Testis (tissue), 2 donors: Measurements from ENCODE around the gene ITPKA.

Experiments used
- POLR2A ChIP-seq: fragments of 450-650 bp; IDR thresholded peaks from one replicate; pipeline ENCODE4 v1.6.1; 2017; ENCODE audit warnings: antibody characterized with exemption, mild to moderate bottlenecking, moderate library complexity
- TF ChIP-seq, protein P1 (sequence below), 3 experiments: fragments of 450-650 bp in 2 of 3; fragments of 200-600 bp in 1 of 3; sonication (generic) in 1 of 3; IDR thresholded peaks; one replicate each; pipeline ENCODE4 v1.5.1; 2016 to 2019; ENCODE audit warnings: antibody characterized with exemption in 3 of 3, mild to moderate bottlenecking in 2 of 3, moderate library complexity in 1 of 3

DNA sequence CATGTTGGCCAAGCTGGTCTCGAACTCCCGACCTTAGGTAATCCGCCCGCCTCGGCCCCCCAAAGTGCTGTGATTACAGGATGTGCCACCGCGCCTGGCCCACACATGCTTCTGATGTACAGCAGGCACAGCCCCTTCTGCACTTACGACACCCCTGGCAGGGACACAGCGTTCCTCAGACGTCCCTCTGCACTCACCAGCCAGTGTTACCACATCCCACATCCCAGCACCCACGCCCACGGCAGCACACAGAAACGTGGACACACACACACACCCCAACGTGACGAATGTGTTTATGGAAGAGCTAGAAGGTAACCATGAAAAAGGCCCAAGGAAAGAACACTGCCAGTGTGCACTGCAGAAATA is 51.0 kb downstream of the ITPKA start:
- TF ChIP-seq POLR2A, result no peak
- TF ChIP-seq, protein P1, sequence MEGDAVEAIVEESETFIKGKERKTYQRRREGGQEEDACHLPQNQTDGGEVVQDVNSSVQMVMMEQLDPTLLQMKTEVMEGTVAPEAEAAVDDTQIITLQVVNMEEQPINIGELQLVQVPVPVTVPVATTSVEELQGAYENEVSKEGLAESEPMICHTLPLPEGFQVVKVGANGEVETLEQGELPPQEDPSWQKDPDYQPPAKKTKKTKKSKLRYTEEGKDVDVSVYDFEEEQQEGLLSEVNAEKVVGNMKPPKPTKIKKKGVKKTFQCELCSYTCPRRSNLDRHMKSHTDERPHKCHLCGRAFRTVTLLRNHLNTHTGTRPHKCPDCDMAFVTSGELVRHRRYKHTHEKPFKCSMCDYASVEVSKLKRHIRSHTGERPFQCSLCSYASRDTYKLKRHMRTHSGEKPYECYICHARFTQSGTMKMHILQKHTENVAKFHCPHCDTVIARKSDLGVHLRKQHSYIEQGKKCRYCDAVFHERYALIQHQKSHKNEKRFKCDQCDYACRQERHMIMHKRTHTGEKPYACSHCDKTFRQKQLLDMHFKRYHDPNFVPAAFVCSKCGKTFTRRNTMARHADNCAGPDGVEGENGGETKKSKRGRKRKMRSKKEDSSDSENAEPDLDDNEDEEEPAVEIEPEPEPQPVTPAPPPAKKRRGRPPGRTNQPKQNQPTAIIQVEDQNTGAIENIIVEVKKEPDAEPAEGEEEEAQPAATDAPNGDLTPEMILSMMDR (IDR thresholded peaks at IDR 0.05), result no peak
